GM18519 (cell line): ENCODE results near the gene PSME4.

Experiments used
- ATAC-seq: cut with Tn5 transposase; IDR thresholded peaks from one replicate; pipeline ENCODE4 v1.9.1; 2021; ENCODE audit warnings: mild to moderate bottlenecking, moderate library complexity; ENCODE audit not compliant: unreplicated experiment, low FRiP score

The PSME4 gene

GRCh38 chr2:53970724-53971602 lies at the start of gene PSME4:
TSS of gene PSME4 (minus strand) at chr2:53970993. CDS start at chr2:53970784, 209 bp downstream.
- ATAC-seq = peak; percentile 63

- no peak for ATAC-seq
Measured at GRCh38 chr2:54015798-54016699, 45.3 kb upstream of the PSME4 start.

GRCh38 chr2:54013996-54014395 lies 43.2 kb upstream of the PSME4 start:
- ATAC-seq = no peak

GRCh38 chr2:54012538-54013141 lies 41.8 kb upstream of the PSME4 start:
- ATAC-seq = no peak

- no peak for ATAC-seq
Measured at GRCh38 chr2:54009549-54009948, 38.8 kb upstream of the PSME4 start.

- no peak for ATAC-seq
Measured at GRCh38 chr2:54008439-54008838, 37.6 kb upstream of the PSME4 start.

GRCh38 chr2:54000524-54000923 lies 29.7 kb upstream of the PSME4 start:
- no peak for ATAC-seq

GRCh38 chr2:54000122-54000521 lies 29.3 kb upstream of the PSME4 start:
- ATAC-seq = no peak

GRCh38 chr2:53998834-53999233 lies 28.0 kb upstream of the PSME4 start:
- ATAC-seq = no peak

- ATAC-seq = peak; percentile 76
Measured at GRCh38 chr2:53994818-53995808, 24.3 kb upstream of the PSME4 start.

- ATAC-seq = no peak
Measured at GRCh38 chr2:53991948-53992347, 21.2 kb upstream of the PSME4 start.

GRCh38 chr2:53989210-53989862 lies 18.5 kb upstream of the PSME4 start:
- ATAC-seq = no peak

- ATAC-seq = no peak
Measured at GRCh38 chr2:53987336-53987921, 16.6 kb upstream of the PSME4 start.

GRCh38 chr2:53985646-53986045 lies 14.9 kb upstream of the PSME4 start:
- ATAC-seq = no peak

- peak; percentile 16 for ATAC-seq
Measured at GRCh38 chr2:53969968-53970723, 647 bp downstream of the PSME4 start.

GRCh38 chr2:53969285-53969967 lies 1.4 kb downstream of the PSME4 start:
- peak; percentile 33 for ATAC-seq

- no peak for ATAC-seq
Measured at GRCh38 chr2:53964987-53965687, 5.7 kb downstream of the PSME4 start.
